Measurements from ENCODE around the gene LTBP2.

Gene LTBP2

DNA sequence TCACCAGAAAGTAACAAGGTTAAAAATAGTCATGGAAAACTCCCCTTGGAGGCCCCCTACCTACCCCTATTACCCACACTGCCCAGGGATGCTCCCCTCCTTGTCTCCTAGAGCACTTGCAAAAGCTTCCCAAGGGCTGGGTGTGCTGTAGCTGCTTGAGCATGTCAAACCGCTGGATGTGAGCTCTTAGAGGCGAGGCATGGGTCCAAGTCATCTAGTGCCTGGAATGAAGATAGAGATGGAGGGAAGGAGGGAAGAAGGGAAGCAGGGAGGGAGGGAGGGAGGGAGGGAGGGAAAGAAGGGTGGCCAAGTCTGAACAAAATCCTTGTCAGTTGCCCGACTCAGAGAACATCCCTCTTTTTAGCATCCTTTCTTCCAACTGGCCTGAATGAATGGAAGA lies 43.1 kb downstream of the LTBP2 start:
- DNase-seq (ENCODE audit: low read depth): no peak

DNA sequence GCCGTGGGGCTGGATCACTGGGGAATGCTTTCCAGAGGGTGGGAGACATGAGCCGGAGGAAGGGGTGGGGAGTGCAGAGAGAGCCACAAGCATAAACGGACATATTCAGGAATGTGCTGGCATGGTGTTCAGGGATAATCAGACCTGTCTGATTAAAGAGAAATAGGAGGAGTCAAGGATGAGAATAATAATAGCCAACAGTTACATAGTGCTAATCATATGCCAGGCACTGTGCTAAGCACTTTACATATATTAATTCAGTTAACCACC lies 43.7 kb downstream of the LTBP2 start:
- H3K4me3 ChIP-seq (ENCODE audit: low read length): no peak overlapping the region
- TF ChIP-seq, protein P1, sequence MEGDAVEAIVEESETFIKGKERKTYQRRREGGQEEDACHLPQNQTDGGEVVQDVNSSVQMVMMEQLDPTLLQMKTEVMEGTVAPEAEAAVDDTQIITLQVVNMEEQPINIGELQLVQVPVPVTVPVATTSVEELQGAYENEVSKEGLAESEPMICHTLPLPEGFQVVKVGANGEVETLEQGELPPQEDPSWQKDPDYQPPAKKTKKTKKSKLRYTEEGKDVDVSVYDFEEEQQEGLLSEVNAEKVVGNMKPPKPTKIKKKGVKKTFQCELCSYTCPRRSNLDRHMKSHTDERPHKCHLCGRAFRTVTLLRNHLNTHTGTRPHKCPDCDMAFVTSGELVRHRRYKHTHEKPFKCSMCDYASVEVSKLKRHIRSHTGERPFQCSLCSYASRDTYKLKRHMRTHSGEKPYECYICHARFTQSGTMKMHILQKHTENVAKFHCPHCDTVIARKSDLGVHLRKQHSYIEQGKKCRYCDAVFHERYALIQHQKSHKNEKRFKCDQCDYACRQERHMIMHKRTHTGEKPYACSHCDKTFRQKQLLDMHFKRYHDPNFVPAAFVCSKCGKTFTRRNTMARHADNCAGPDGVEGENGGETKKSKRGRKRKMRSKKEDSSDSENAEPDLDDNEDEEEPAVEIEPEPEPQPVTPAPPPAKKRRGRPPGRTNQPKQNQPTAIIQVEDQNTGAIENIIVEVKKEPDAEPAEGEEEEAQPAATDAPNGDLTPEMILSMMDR (conservative IDR thresholded peaks at IDR 0.05; ENCODE audit: low read depth, low read length): no peak
- DNase-seq (ENCODE audit: low read depth): no peak

More for the DNA sequence above, 43.1 kb downstream of the LTBP2 start:
- H3K4me3 ChIP-seq (ENCODE audit: low read length): no peak overlapping the region
- TF ChIP-seq, protein P1 (conservative IDR thresholded peaks at IDR 0.05; ENCODE audit: low read depth, low read length): no peak

DNA sequence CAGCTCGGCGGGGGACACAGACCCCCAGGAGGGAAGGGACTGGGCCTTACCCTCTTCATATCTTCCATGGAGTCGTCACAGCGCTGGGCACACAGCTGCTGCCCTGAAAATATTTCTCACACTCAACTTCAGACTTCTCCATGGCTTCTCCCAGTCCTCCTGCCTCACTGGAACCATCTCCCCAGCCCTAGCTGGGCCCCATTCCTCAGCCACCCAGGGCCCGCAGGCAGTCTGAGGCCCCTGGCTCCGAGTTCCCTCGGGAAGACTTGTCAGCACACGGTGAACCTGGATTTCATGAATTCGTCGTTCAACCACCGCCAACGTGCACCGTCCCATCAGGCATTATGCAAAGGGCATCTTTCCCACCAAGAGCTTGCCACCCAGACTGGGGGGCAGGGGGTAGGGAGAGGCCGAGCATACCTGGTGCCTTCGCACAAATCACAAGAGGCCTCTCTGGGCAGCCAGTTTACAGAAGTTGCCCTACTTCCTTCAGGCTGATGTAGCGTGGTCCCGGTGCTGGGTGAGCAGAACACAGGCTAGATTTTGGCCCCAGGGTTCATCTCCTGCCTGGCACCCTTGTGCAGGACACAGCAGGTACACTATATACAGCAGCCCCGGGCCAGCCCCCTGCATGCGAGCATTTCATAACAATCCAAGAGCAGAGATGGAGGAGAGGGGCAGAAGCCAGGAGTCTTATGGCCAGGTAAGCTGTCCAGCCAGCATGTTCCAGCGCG lies 44.2 kb downstream of the LTBP2 start:
- TF ChIP-seq, protein P1 (conservative IDR thresholded peaks at IDR 0.05; ENCODE audit: low read depth, low read length): no peak
- no peak overlapping the region for H3K4me3 ChIP-seq (ENCODE audit: low read length)
- no peak for DNase-seq (ENCODE audit: low read depth)

DNA sequence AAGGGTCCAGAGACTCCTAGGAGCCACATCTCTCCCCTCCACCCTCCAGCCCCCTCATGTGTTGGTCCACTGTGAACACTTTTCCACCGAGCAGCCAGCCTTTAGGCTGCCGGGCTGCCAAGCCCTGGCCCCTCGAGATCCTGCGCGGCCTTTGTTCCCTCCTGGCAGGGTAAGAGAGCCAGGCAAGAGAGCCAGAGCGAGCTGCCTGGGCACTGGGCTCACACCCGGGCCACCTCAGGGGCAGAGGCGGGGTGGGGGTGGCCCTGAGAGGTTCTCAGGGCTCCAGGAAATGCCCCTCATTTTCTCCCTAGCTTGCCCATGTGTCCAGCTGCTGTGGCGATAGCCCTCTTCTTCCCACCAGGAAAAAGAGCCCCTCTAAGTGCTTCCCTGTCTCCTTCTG lies 44.8 kb downstream of the LTBP2 start:
- DNase-seq (ENCODE audit: low read depth): no peak
- H3K4me3 ChIP-seq (ENCODE audit: low read length): no peak overlapping the region
- TF ChIP-seq, protein P1 (conservative IDR thresholded peaks at IDR 0.05; ENCODE audit: low read depth, low read length): no peak

DNA sequence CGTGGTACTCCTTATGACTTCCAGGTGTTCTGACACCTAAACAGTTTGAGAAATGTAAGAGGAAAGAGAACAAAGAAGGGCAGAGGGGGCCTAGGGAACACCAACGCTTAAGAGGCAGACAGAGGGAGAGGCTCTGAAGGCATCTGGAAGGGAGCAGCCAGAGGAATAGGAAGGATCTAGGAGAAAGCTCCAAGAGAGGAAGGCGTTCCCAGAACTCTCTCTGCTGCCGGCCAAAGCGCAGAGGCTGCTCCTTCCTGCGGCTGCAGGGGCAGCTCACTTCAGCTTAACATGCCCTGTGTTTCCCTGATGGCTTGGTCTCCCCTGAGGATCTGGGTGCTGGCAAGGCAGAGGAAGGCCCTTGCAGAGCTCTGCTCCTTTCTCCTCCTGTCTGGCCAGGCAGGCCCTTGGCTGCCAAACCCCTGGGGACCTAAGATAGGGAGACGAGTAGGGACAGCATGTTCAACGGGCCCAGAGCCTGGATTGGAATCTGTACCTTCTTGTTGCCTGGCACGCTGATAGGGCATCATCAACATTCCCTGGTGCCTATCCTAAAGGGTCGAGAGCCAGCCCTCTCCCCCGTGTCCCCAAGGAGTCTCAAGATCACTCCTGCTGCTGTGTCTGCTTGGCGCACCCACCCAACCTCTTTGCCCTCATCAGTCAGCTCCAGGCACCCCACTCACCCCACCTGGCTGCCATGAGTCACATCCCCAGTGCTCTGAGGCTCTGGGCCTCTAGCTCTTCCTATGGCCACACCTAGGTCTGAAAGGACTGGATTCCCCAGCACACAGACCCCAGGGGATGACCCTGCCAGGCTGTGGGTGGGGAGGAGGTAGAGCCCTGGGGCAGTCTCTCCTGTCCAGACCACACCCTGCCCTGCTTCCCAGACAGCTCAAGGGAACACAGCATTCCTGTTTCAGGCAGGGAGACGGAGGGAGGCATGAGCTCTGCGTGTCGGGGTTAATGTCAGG lies 45.6 kb downstream of the LTBP2 start:
- TF ChIP-seq, protein P1 (conservative IDR thresholded peaks at IDR 0.05; ENCODE audit: low read depth, low read length): no peak
- no peak overlapping the region for H3K4me3 ChIP-seq (ENCODE audit: low read length)
- DNase-seq (ENCODE audit: low read depth): no peak

DNA sequence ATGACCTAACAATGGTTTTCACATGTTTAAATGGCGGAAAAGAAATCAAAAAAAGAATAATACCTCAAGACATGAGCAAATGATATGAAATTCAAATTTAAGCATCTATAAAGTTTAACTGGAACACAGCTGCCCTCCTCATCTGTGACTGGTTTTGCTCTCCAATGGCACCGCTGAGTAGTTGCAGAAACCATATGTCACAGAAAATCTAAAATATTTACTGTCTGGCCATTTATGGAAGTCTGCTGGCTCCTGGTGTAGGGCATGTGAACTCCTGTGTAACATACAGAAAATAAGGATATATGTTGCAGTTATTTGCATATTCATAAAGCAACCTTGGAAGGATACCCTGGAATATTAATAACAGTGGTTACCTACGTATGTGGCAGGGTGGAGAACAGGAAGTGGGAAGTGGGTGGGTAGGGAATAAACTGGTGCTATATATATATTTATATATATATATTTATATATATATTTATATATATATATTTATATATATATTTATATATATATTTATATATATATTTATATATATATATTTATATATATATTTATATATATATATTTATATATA lies 48.4 kb downstream of the LTBP2 start:
- no peak for DNase-seq (ENCODE audit: low read depth)
- no peak overlapping the region for H3K4me3 ChIP-seq (ENCODE audit: low read length)
- TF ChIP-seq, protein P1 (conservative IDR thresholded peaks at IDR 0.05; ENCODE audit: low read depth, low read length): no peak
